ENCODE measurements around the gene EMC10. TPM values are rescaled to one million over a fixed set of nuclear protein-coding genes. Genes with fewer than 3 reads are reported as not detected.
A peak's percentile ranks its signal among the peaks of the same experiment; 100 is the strongest.

The EMC10 gene
- total RNA-seq, 2 experiments from 2014 or later: 28.7 to 31.2 TPM

- ChIA-PET POLR2A (interaction anchor here (0.6 to 2.5 kb wide), 6 partner anchors 10 to 291 kb away, joined by 3 to 9 read pairs (median 4); partner anchors contain the start of genes EMC10 and GARIN5A), CTCF (interaction anchor here (0.6 to 1.0 kb wide), 2 partner anchors 155 to 1201 kb away, joined by 3 read pairs; no protein-coding TSS in a partner anchor)
- no peak overlapping the region for H3K27ac Mint-ChIP-seq
- no peak for ATAC-seq
- H3K9me3 Mint-ChIP-seq: no peaks in the 10 kb centered on the region
- no peak for DNase-seq
- TF ChIP-seq, protein P1, sequence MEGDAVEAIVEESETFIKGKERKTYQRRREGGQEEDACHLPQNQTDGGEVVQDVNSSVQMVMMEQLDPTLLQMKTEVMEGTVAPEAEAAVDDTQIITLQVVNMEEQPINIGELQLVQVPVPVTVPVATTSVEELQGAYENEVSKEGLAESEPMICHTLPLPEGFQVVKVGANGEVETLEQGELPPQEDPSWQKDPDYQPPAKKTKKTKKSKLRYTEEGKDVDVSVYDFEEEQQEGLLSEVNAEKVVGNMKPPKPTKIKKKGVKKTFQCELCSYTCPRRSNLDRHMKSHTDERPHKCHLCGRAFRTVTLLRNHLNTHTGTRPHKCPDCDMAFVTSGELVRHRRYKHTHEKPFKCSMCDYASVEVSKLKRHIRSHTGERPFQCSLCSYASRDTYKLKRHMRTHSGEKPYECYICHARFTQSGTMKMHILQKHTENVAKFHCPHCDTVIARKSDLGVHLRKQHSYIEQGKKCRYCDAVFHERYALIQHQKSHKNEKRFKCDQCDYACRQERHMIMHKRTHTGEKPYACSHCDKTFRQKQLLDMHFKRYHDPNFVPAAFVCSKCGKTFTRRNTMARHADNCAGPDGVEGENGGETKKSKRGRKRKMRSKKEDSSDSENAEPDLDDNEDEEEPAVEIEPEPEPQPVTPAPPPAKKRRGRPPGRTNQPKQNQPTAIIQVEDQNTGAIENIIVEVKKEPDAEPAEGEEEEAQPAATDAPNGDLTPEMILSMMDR (IDR thresholded peaks at IDR 0.05): no peak
- peak overlapping the region; percentile 91 for H3K4me3 Mint-ChIP-seq
- H3K36me3 Mint-ChIP-seq (ENCODE audit: low read depth): no peaks in the 10 kb centered on the region
- peaks cover 13% of the 10 kb centered on the region for H3K4me1 Mint-ChIP-seq (ENCODE audit: low read depth)
- H3K27me3 Mint-ChIP-seq: peaks cover 5% of the 10 kb centered on the region
- intact Hi-C loops (cut with micrococcal nuclease): no loop called here
These were observed 36.0 kb downstream of the EMC10 start for GRCh38 chr19:50512112-50512998.

DNA sequence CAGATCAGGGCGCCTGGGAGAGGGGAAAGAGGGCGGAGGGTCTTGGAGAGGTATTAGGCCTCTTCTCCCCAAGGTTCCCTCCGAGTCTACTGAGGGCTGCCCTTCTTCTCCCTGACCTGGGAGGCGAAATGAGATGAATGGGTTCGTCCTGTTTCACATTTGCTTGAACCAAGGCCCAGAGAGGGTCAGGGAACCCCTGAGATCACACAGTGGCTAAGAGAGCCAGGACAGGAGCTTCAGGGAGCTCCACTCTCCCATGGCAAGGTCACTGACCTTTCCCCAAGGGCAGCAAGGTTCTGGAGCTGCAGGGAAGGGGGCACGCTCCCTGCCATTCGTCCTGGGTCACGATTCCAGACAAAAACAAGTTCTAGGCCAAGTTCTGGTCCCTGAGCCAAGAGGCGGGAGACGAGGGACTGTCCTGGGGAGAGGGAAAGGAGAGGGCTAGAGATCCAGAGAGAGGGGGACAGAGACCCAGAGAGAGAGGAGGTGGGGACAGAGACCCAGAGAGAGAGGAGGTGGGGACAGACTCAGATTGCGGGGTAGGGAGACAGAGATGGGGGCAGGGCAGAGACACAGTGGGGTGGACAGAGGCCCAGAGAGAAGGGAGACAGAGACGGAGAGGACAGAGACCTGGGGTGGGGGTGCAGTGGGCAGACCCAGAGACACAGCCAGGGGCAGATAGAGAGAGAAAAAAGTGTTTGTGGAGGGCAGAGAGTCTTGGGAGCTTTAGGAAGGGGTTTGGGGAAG lies 36.9 kb downstream of the EMC10 start:
- POLR2A ChIA-PET: no interaction called here
- ATAC-seq (no peak), DNase-seq (no peak)
- TF ChIP-seq, protein P1 (IDR thresholded peaks at IDR 0.05): no peak
- Mint-ChIP-seq H3K27ac (no peak overlapping the region), H3K4me3 (no peak overlapping the region), H3K27me3 (peaks cover 5% of the 10 kb centered on the region), H3K4me1 (ENCODE audit: low read depth) (peaks cover 13% of the 10 kb centered on the region), H3K36me3 (ENCODE audit: low read depth) (no peaks in the 10 kb centered on the region), H3K9me3 (no peaks in the 10 kb centered on the region)
- CTCF ChIA-PET: interaction anchor here (1.0 kb wide), 1 partner anchor 156 kb away, joined by 3 read pairs; no protein-coding TSS in a partner anchor
- intact Hi-C loops (cut with micrococcal nuclease): no loop called here

GRCh38 chr19:50513746-50514345 lies 37.5 kb downstream of the EMC10 start, which contains the start of gene ASPDH:
Gene ASPDH (minus strand): TSS chr19:50513913. CDS start chr19:50513823, 90 bp downstream.
- ChIA-PET CTCF (no interaction called here), POLR2A (no interaction called here)
- Mint-ChIP-seq H3K27ac (no peak within 1 kb of the TSS), H3K4me3 (no peak within 1 kb of the TSS), H3K27me3 (peaks cover 5% of the 10 kb centered on the region), H3K36me3 (ENCODE audit: low read depth) (no peaks in the 10 kb centered on the region), H3K9me3 (no peaks in the 10 kb centered on the region), H3K4me1 (ENCODE audit: low read depth) (peaks cover 13% of the 10 kb centered on the region)
- intact Hi-C loops (cut with micrococcal nuclease): no loop called here
- TF ChIP-seq, protein P1 (IDR thresholded peaks at IDR 0.05): no peak
- no peak for DNase-seq
- ATAC-seq: no peak

DNA sequence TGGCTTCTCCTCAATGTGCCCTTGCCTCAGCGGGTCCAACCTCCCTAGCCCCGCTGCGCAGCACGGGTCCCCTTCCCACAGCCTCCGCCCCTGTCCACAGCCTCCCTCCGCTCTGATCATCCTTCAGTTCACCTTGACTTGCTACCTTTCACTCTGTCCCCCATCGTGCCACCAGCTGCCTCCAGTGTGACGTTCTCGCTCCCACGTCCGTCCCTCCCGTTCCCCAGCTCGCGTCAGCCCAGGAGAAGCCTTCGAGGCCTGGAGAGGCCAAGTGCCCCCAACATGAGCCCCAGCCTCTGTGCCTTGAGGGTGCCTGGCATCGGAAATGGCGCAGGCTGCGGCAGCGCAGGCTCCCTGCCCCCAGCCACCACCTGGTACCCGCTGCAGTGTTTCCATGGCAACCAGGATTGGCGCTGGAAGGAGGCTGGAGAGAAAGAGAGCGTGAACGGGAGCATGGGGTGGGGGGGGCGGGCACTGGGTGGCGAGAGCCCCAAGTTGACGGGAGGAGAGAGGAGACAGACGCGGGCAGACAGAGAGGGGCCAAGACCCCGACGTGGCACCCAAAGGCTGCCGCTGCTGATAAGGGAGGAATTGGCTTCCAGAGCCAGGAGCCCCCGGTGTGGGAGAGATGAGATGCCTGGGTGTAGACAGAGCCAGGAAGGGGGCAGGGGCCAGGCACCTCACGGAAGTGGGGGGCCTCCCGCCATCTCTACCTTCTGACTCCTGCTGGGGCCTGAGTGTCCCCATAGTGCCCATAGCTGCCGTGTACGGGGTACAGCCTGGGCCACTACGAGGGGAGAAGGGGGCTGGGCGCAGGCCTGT lies 38.2 kb downstream of the EMC10 start:
- intact Hi-C loops (cut with micrococcal nuclease): no loop called here
- Mint-ChIP-seq H3K27me3 (peaks cover 5% of the 10 kb centered on the region), H3K9me3 (no peaks in the 10 kb centered on the region), H3K4me1 (ENCODE audit: low read depth) (peaks cover 13% of the 10 kb centered on the region), H3K4me3 (no peak overlapping the region), H3K27ac (no peak overlapping the region), H3K36me3 (ENCODE audit: low read depth) (no peaks in the 10 kb centered on the region)
- CTCF ChIA-PET: no interaction called here
- ATAC-seq (no peak), DNase-seq (no peak)
- POLR2A ChIA-PET: no interaction called here
- TF ChIP-seq, protein P1 (IDR thresholded peaks at IDR 0.05): no peak
